A549 (cell line): Measurements from ENCODE around the gene EFHC1.

Source experiments
- CHD4 ChIP-seq: fragments of 200-600 bp; sonication (generic); IDR thresholded peaks from 2 replicates; pipeline ENCODE4 v1.6.1; 2016; ENCODE audit warnings: antibody characterized with exemption, mild to moderate bottlenecking, borderline replicate concordance
- CTCF ChIP-seq: fragments of >200 bp; sonication (Bioruptor Twin); formaldehyde crosslinking; IDR thresholded peaks from 3 replicates; pipeline ENCODE4 v1.5.1; 2016
- EP300 ChIP-seq, 2 experiments: fragments of >200 bp; sonication (Bioruptor Twin); formaldehyde crosslinking; IDR thresholded peaks; 2 replicates in 1 of 2; 3 replicates in 1 of 2; pipeline ENCODE4 v1.6.1; 2016 to 2017
- JUN ChIP-seq, 2 experiments: fragments of >200 bp; sonication (Bioruptor Twin); formaldehyde crosslinking; IDR thresholded peaks; 2 replicates in 1 of 2; 3 replicates in 1 of 2; pipeline ENCODE4 v1.6.1; 2016 to 2017
- MAX ChIP-seq: IDR thresholded peaks from 2 replicates; pipeline ENCODE4 v1.6.1; 2012
- PBX3 ChIP-seq: IDR thresholded peaks from 2 replicates; pipeline ENCODE4 v1.6.1; 2012
- POLR2A ChIP-seq: IDR thresholded peaks from 2 replicates; pipeline ENCODE4 v1.6.1; 2012; ENCODE audit warnings: mild to moderate bottlenecking, low read length
- REST ChIP-seq: fragments of 200-600 bp; sonication (generic); IDR thresholded peaks from 2 replicates; pipeline ENCODE4 v1.6.1; 2016; ENCODE audit warnings: antibody characterized with exemption, mild to moderate bottlenecking, moderate library complexity
- RFX5 ChIP-seq: fragments of 450-650 bp; IDR thresholded peaks from 2 replicates; pipeline ENCODE4 v1.7.1; 2014; ENCODE audit warnings: antibody characterized with exemption, mild to moderate bottlenecking, moderate library complexity
- SMC3 ChIP-seq: fragments of >200 bp; sonication (Bioruptor Twin); formaldehyde crosslinking; IDR thresholded peaks from 3 replicates; pipeline ENCODE4 v1.6.1; 2018; ENCODE audit warnings: inconsistent platforms
- SREBF2 ChIP-seq: fragments of 450-650 bp; IDR thresholded peaks from 2 replicates; pipeline ENCODE4 v1.6.1; 2014; ENCODE audit warnings: mild to moderate bottlenecking, moderate library complexity

- TF ChIP-seq POLR2A: no peak
- no peak for TF ChIP-seq CTCF
- no peak for TF ChIP-seq RFX5
- no peak for TF ChIP-seq REST
- no peak for TF ChIP-seq SMC3
- TF ChIP-seq EP300 (IDR thresholded peaks at IDR 0.05): no peak
- no peak for TF ChIP-seq SREBF2
- no peak for TF ChIP-seq JUN (IDR thresholded peaks at IDR 0.05)
- no peak for TF ChIP-seq PBX3
- TF ChIP-seq MAX: no peak
- TF ChIP-seq CHD4: no peak
Observed at GRCh38 chr6:52568320-52568719, 148.2 kb downstream of the EFHC1 start.
